ENCODE data around the gene INSRR.
A peak's percentile ranks its signal among the peaks of the same experiment; 100 is the strongest.

Gene INSRR

GRCh38 chr1:156874142-156874541, 15.2 kb upstream of the INSRR start:
- DNase-seq (ENCODE audit: low spot score): no peak

DNA sequence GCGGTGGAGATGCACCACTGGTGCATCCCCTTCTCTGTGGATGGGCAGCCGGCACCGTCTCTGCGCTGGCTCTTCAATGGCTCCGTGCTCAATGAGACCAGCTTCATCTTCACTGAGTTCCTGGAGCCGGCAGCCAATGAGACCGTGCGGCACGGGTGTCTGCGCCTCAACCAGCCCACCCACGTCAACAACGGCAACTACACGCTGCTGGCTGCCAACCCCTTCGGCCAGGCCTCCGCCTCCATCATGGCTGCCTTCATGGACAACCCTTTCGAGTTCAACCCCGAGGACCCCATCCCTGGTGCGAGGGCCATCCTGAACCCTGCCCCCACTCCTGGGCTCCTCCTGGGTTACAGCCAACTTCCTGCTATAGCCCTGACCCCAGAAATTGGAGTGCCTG, 14.7 kb upstream of the INSRR start:
- no peak for DNase-seq (ENCODE audit: low spot score)

GRCh38 chr1:156869455-156869854, 10.5 kb upstream of the INSRR start:
- DNase-seq (ENCODE audit: low spot score): no peak

DNA sequence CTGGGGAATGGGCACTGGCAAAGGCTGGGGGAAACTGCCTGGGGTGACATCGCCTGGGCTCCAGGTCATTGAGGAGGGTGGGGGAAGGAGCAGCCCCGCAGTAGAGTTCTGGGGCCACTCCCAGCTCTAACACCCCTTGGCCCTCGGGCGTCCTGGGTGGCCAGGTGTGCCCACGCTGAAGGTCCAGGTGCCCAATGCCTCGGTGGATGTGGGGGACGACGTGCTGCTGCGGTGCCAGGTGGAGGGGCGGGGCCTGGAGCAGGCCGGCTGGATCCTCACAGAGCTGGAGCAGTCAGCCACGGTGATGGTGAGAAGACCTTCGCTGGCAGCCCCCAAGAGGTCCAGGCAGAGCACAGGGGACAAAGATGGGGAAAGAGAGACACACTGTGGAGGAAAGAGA, 9.4 kb upstream of the INSRR start:
- no peak for DNase-seq (ENCODE audit: low spot score)

DNA sequence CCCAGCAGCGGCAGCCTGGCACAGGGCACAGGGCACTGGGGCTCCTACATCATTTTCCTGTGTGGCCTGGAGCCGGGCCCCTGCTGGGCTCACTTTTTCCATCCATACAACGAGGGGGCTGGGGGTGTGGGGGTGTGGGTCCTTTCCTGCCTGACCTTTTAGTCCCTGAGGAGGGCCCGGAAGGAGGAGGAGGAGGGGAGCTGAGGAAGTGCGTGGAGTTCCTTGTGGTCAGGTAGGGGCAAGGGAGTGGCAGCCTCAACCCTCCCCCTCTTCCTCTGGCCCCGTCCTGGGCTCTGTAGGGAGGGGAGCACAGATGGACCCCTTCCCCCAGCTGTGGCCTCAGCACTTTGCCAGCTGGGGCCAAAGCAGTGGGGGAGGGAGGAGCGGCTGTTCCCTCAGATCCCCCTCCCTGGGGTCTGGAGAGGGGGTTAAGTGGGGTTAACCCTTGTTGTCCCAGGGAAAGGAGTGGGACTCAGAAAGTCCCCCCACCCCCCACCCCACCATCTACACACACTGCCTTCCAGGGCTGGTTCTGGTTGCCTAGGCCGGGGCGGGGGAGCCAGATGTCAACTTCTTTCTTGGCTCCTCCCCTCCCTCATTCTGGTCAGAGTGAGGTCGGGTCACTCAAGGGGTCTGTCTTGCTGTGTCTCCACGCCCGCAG, 7.5 kb upstream of the INSRR start:
- DNase-seq (ENCODE audit: low spot score): no peak

GRCh38 chr1:156865865-156866248, 6.9 kb upstream of the INSRR start:
- no peak for DNase-seq (ENCODE audit: low spot score)

DNA sequence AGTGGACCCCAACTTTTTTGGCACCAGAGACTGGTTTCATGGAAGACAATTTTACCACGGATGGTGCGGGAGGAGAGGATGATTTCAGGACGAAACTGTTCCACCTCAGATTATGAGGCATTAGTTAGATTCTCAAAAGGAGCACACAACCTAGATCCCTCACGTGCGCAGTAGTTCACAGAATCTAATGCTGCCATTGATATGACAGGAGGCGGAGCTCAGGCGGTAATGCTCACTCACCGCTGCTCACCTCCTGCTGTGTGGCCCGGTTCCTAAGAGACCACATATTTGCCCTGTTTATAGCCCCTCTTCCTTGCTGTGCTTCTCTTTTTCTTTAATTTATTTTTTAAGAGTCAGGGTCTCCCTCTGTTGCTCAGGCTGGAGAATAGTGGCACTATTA, 6.3 kb upstream of the INSRR start:
- DNase-seq (ENCODE audit: low spot score): no peak

DNA sequence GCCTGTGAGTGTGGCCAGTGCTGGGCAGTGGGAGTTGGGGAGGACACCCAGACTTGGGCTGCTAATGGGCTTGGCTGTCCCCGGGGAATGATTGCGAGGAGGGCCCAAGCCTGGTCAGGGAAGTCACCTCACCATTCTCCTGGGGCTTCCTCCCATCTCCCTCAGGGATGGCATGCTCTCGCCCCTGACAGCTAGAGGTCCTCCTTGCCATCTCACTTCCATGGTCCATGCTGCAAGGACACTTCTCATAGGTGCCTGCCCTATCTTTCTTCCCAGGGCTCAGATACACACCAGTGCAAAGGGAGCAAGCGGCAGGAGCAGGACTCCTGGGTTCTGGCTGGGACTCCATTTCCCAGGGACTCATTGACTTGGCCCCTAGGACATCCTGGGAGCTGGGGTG, 5.9 kb upstream of the INSRR start:
- no peak for DNase-seq (ENCODE audit: low spot score)

- no peak for DNase-seq (ENCODE audit: low spot score)
These were observed 4.7 kb upstream of the INSRR start for GRCh38 chr1:156863631-156864030.

- DNase-seq (ENCODE audit: low spot score): no peak
These were observed 4.2 kb upstream of the INSRR start for GRCh38 chr1:156862997-156863599.

- DNase-seq (ENCODE audit: low spot score): no peak
These were observed 3.7 kb upstream of the INSRR start for GRCh38 chr1:156862584-156862983.

DNA sequence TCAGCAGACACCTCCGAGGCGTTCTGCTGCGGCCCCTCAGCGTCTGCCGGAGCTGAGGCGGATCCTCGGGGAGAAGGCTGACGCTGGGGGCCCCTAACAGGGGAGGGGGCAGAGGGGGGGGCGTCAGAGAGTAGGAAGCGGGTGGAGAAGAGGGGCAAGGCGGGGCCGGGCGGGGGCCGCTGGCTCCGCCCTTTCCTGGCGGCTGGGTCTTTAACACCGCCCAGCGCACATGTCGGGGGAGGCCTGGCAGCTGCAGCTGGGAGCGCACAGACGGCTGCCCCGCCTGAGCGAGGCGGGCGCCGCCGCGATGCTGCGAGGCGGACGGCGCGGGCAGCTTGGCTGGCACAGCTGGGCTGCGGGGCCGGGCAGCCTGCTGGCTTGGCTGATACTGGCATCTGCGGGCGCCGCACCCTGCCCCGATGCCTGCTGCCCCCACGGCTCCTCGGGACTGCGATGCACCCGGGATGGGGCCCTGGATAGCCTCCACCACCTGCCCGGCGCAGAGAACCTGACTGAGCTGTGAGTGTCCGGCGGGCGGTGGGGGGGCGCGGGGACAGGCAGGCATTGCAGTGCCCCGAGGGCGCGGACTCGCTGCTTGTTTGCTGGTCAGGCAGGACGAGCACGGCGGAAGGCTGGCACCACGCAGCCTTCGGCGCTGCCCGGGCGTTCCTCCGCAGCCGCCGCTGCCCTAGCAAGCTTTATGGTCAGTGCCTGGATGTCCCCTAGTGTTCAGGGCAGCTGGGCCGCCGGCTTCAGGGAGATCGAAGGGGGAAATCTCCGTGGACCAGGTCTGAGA, 1.9 kb upstream of the INSRR start, which contains the start of gene NTRK1:
TSS of gene NTRK1 (plus strand) at position 238 of the 796 bp plus-strand sequence. CDS start at position 308, 70 bp downstream.
- no peak for DNase-seq (ENCODE audit: low spot score)

DNA sequence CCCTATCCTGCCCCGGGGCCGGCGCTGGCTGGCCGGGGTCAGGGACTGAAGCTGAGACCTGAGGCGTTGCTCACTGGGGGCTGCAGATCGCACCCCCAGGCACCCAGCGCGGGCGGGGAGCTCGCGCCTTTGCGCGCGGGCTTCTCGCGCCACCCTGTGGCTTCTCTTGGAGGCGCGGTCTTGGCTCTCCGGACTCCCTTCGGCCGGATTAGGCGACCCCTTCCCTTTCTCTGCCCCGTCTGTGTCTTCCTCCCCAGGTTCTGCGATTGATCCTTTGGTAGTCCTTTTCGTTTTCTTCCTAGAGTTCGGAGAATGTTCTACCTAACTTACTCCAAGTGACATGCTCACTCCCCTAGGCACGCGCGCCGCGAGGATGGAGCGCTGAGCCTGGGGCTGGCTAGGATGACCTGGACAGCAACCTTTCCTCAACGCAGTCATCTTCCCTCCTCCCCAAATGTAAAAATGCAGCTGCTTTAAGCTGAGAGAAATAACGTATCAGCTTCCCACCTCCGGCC, 1.3 kb upstream of the INSRR start:
- DNase-seq (ENCODE audit: low spot score): peak; percentile 50

- peak; percentile 31 for DNase-seq (ENCODE audit: low spot score)
These were observed 701 bp upstream of the INSRR start for GRCh38 chr1:156859523-156860112.

DNA sequence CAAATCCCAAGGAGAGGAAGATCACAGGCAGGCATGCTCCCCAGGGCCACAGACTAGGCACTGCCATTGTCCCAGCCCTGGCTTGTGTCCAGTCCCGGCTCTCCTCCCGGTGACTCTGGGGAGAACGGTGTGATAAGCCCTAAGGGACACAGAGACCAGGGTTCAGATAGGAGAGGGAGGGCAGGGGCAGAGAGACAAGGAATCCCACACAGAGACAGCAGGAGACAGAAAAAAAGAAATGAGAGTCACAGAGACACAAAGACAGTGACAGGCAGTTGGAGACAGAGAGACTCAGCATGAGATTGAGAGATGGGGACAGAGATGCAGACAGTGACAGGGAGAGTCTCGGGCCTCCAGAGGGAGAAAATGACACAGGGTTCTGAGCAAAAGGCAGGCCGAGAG, 361 bp downstream of the INSRR start:
- no peak for DNase-seq (ENCODE audit: low spot score)

DNA sequence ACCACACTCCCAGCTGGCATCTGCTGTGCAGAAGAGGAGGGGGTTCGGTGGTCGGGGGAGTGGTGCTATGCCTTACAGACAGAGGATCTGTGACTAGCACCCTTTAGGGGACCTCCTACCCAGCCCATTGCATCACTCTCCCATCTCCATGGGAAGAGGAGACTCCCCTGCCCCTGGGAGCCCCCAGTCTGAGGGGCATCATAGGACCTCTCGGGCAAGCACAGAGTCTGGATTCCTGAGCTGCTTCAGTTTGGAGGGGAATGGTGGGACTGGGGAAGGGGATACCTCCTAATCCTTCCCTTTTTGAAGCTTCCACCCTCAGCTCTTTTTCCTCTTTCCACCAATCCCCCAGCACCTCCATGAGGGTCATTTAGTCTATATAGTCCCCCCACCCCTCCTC, 1.4 kb downstream of the INSRR start:
- DNase-seq (ENCODE audit: low spot score): no peak

- DNase-seq (ENCODE audit: low spot score): no peak
These were observed 2.6 kb downstream of the INSRR start for GRCh38 chr1:156856282-156856785.

DNA sequence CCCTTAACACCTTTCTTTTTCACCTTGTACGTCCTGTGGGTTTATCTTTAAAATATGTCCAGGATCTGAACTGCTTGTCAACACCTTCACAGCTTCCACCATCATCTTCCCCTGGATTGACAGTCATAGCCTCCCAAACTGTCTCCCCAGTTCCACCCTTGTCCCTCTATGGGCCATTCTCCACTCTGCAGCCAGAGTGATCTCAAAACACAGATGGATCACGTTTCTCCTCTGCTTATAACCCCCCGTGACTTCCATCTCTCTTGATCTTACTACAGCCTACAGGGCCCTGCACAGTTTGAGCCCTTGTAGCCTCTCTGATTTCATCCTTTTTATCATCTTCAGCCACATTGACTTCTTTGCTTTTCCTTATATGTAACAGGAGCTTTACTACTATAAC, 4.3 kb downstream of the INSRR start:
- DNase-seq (ENCODE audit: low spot score): no peak

GRCh38 chr1:156853761-156854160, 5.2 kb downstream of the INSRR start:
- DNase-seq (ENCODE audit: low spot score): no peak

DNA sequence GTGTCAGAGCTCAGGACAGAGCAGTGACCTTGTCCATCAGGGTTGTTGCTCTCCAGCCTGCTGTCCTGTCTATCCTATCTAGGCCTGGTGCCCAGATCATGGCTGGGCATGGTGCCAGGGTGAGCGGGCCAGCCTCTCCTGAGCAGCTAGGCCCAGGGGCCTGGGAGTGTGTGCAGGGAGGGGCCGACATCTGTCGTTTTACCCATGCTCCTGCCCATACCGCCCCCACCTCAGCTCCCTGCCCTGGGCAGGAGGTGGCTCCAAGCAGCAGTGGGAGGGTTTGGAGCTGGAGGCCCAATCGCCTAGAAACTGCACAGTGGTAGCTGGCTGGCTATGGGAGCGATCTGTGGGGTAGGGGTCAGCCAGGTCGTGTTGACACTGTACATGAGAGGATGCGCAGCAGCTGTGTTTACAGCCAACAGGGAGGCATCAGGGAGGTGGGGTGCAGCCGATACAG, 6.5 kb downstream of the INSRR start:
- DNase-seq (ENCODE audit: low spot score): peak; percentile 82

- DNase-seq (ENCODE audit: low spot score): peak; percentile 48
These were observed 7.0 kb downstream of the INSRR start for GRCh38 chr1:156851779-156852417.

DNA sequence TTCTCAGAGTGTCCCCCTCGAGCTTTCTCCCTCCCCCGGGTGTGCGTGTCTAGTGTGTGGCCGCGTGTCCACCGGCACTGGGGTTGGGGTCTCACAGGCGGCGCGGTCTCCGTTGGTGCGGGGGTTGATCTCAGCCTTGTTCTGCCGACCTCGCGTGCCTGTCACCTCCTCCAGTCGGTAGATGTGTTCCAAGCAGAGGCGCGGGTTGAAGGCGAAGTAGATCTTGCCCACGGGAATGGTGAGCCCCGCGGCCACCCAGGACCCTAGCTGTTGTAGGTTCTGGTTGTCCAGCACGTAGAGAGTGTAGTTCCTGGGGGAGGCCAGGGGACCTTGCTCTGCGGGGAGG, 9.8 kb downstream of the INSRR start:
- DNase-seq (ENCODE audit: low spot score): no peak
